ENCODE data around the gene NOXO1. TPM values are rescaled to one million over a fixed set of nuclear protein-coding genes. Genes with fewer than 3 reads are reported as not detected.

The NOXO1 gene
- total and polyA plus RNA-seq, 9 of the 15 experiments (the other 6 are each of a cell fraction or from before 2014, with no cell fraction given) = not detected

GRCh38 chr16:1991948-1992703 is 10.9 kb upstream of the NOXO1 start (continued):
- peak; percentile 81 for TF ChIP-seq RBFOX2 (IDR thresholded peaks at IDR 0.05; ENCODE audit: low read depth, low read length)
- 0 out of 2 replicates have a peak, but pooled peaks have one; percentile 50 for TF ChIP-seq CBX1 (IDR thresholded peaks at IDR 0.05; ENCODE audit: low read depth)
- peak; percentile 63 for TF ChIP-seq CHD1 (IDR thresholded peaks at IDR 0.05; ENCODE audit: low read length)
- no peak for TF ChIP-seq HINFP (tag; conservative IDR thresholded peaks at IDR 0.05; ENCODE audit: low read depth)
- TF ChIP-seq CBX8 (IDR thresholded peaks at IDR 0.05; ENCODE audit: borderline replicate concordance, extremely low read depth, low read depth, low read length, poor library complexity, severe bottlenecking) = no peak
- TF ChIP-seq FOXP1 (CRISPR knock-in tag; IDR thresholded peaks at IDR 0.05) = no peak
- TF ChIP-seq POLR2AphosphoS5 (IDR thresholded peaks at IDR 0.05; ENCODE audit: control insufficient read depth, insufficient read depth, low read depth, low read length) = no peak
- TF ChIP-seq IRF1 (CRISPR knock-in tag; IDR thresholded peaks at IDR 0.05; ENCODE audit: borderline replicate concordance) = no peak
- TF ChIP-seq NR2C1 (IDR thresholded peaks at IDR 0.05) = no peak
- no peak for TF ChIP-seq NR2C1 (tag; IDR thresholded peaks at IDR 0.05)
- TF ChIP-seq, protein P1, sequence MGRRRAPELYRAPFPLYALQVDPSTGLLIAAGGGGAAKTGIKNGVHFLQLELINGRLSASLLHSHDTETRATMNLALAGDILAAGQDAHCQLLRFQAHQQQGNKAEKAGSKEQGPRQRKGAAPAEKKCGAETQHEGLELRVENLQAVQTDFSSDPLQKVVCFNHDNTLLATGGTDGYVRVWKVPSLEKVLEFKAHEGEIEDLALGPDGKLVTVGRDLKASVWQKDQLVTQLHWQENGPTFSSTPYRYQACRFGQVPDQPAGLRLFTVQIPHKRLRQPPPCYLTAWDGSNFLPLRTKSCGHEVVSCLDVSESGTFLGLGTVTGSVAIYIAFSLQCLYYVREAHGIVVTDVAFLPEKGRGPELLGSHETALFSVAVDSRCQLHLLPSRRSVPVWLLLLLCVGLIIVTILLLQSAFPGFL (CRISPR knock-in tag; IDR thresholded peaks at IDR 0.05) = no peak
- no peak for TF ChIP-seq RNF219 (CRISPR knock-in tag; IDR thresholded peaks at IDR 0.05)
- no peak for TF ChIP-seq ZC3H8 (IDR thresholded peaks at IDR 0.05)
- peak; percentile 30 for TF ChIP-seq PCBP1 (IDR thresholded peaks at IDR 0.05; ENCODE audit: low read depth, low read length, poor library complexity, severe bottlenecking)
- TF ChIP-seq, protein P2, sequence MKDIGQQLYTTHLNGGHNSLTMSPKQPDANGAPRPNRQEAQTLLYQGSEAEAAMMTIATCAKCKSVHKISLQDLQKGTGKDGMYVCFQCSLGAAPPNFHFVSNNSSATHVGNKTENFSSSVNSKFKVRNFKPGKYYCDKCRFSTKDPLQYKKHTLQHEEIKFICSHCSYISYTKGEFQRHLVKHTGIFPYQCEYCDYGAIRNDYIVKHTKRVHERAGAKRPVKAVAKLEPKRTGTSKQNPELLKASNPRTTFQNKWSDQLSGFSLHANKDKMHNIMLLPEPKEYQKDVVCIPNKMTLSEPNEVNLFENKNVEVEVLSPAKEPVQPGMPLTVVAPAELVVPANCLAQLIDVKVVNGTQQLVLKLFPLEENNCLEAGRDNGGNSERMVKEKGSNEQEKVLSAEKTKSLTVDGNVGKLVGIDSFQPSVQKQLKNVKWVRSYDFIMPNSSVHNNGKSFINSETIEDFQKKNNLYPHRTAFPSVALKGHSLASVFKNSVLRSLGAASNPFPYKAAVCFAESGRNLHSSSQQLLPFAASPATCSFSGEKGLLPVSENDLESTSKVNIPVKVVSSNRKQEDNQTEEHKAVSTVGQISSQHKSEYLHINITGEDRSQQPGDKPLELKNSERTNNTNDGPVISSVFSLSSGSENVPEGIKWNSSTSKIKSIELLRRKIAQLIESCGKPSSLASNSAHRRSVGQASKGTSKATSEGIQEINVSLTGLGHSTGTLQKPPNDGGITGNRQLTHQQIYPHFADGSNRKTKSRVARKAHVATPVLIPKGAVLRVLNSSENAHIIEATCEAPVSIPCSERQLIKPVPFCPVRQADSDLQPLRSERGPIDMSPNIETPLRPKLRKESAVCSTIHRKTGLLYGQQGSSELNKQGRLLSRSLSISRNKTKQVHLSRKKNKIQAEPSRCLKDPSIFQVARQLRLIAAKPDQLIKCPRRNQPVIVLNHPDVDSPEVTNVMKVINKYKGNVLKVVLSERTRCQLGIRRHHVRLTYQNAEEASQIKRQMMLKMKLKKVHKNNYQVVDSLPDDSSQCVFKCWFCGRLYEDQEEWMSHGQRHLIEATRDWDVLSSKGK (CRISPR knock-in tag; IDR thresholded peaks at IDR 0.05) = no peak
- TF ChIP-seq HDAC8 (tag; IDR thresholded peaks at IDR 0.05) = no peak
- no peak for TF ChIP-seq CCAR2 (IDR thresholded peaks at IDR 0.05; ENCODE audit: low read depth, low read length)
- TF ChIP-seq SMARCB1 (IDR thresholded peaks at IDR 0.05; ENCODE audit: insufficient read length, low read depth) = no peak

All from K562 (cell line).